Endothelial cell of umbilical vein (primary cell): ENCODE measurements around the gene IPO11. TPM values are rescaled to one million over a fixed set of nuclear protein-coding genes. Genes with fewer than 3 reads are reported as not detected.

ENCODE experiments used
- BruUV-seq: library from RNA; stranded (reverse); fragments of 400-500 nt; replicated peaks from 2 replicates; lab custom pipeline; 2021; lab: Mats Ljungman, UMichigan
- CTCF ChIA-PET: fragments of 300-600, 350-600 bp; sonication (Branson Sonifier 250); formaldehyde crosslinking; loops from one replicate; lab custom pipeline; 2021; ENCODE audit warnings: antibody characterized with exemption, inconsistent platforms; lab: Charles Lee
- POLR2A ChIA-PET: fragments of 300-600, 350-600 bp; sonication (Branson Sonifier 250); formaldehyde crosslinking; loops from one replicate; lab custom pipeline; 2021; ENCODE audit warnings: antibody characterized with exemption, inconsistent platforms; lab: Charles Lee
- DNase-seq: peaks from one replicate; pipeline ENCODE4 v3.0.0-alpha.2; 2011; ENCODE audit warnings: low read depth, low spot score
- FAIRE-seq: peaks from 2 replicates; lab custom pipeline; 2011; peaks lifted over from hg19 to GRCh38; lab: Jason Lieb, UNC
- H2AFZ ChIP-seq: 2 replicates; pipeline ENCODE4 v1.6.0; 2012; ENCODE audit warnings: low read depth, low read length, control low read depth, inconsistent platforms
- H3K27ac ChIP-seq: 2 replicates; pipeline ENCODE4 v1.5.1; 2011; ENCODE audit warnings: low read depth, mild to moderate bottlenecking, control low read depth, low read length, moderate library complexity; ENCODE audit not compliant: insufficient read depth
- H3K27me3 ChIP-seq, 2 experiments: 2 replicates each; pipeline versions ENCODE4 v1.6.0 to v1.6.1; 2011; ENCODE audit warnings: low read length in 2 of 2, mixed read lengths in 1 of 2; ENCODE audit not compliant: control insufficient read depth in 2 of 2, insufficient read depth in 2 of 2
- H3K36me3 ChIP-seq, 2 experiments: 2 replicates in 1 of 2; 3 replicates in 1 of 2; pipeline ENCODE4 v1.5.1; 2011; ENCODE audit warnings: low read length in 2 of 2, mild to moderate bottlenecking in 1 of 2, moderate library complexity in 1 of 2; ENCODE audit not compliant: control insufficient read depth in 2 of 2, insufficient read depth in 2 of 2; ENCODE audit errors: extremely low read depth in 1 of 2
- H3K4me1 ChIP-seq: 3 replicates; pipeline ENCODE4 v1.5.1; 2011; ENCODE audit warnings: mild to moderate bottlenecking, low read length; ENCODE audit not compliant: control insufficient read depth, insufficient read depth; ENCODE audit errors: extremely low read depth
- H3K4me2 ChIP-seq: 2 replicates; pipeline ENCODE4 v1.6.1; 2011; ENCODE audit warnings: low read length, control low read depth, mixed read lengths; ENCODE audit not compliant: insufficient read depth
- H3K4me3 ChIP-seq, 3 experiments: fragments of 200-600 bp in 1 of 3; sonication (generic), shearing (Covaris generic) in 1 of 3; replicated peaks in 1 of 3; 2 replicates each; pipeline ENCODE4 v1.5.1; 2011 to 2016; ENCODE audit warnings: control low read depth in 3 of 3, low read length in 3 of 3, mild to moderate bottlenecking in 2 of 3, inconsistent platforms in 1 of 3, low read depth in 1 of 3, moderate library complexity in 1 of 3; ENCODE audit not compliant: insufficient read depth in 1 of 3
- H3K79me2 ChIP-seq: 2 replicates; pipeline ENCODE4 v1.6.0; 2012; ENCODE audit warnings: low read length, inconsistent platforms; ENCODE audit not compliant: control insufficient read depth, insufficient read depth
- H3K9ac ChIP-seq: replicated peaks from 2 replicates; pipeline ENCODE3; 2011; ENCODE audit warnings: low read length, control low read depth; ENCODE audit not compliant: insufficient read depth; ENCODE audit errors: extremely low read depth
- H3K9me1 ChIP-seq: replicated peaks from 3 replicates; pipeline ENCODE4 v1.6.0; 2011; ENCODE audit warnings: mild to moderate bottlenecking, low read length; ENCODE audit not compliant: control insufficient read depth, insufficient read depth; ENCODE audit errors: extremely low read depth
- H3K9me3 ChIP-seq: replicated peaks from 2 replicates; pipeline ENCODE4 v1.5.1; 2012; ENCODE audit warnings: low read length, inconsistent platforms; ENCODE audit not compliant: control insufficient read depth, insufficient read depth
- H4K20me1 ChIP-seq: replicated peaks from 2 replicates; pipeline ENCODE3; 2011; ENCODE audit warnings: mild to moderate bottlenecking, low read length; ENCODE audit not compliant: control insufficient read depth, insufficient read depth; ENCODE audit errors: extremely low read depth
- EZH2 ChIP-seq: IDR thresholded peaks from 2 replicates; pipeline ENCODE4 v1.6.1; 2012; ENCODE audit warnings: borderline replicate concordance, low read depth, mild to moderate bottlenecking, moderate library complexity, low read length, inconsistent platforms; ENCODE audit not compliant: severe bottlenecking
- MAX ChIP-seq: IDR thresholded peaks from 2 replicates; pipeline ENCODE4 v1.6.1; 2011; ENCODE audit not compliant: insufficient read depth, insufficient read length
- MYC ChIP-seq: IDR thresholded peaks from one replicate; pipeline ENCODE4 v1.6.1; 2011; ENCODE audit warnings: mild to moderate bottlenecking, low read depth, low read length
- POLR2A ChIP-seq: IDR thresholded peaks from 2 replicates; pipeline ENCODE4 v1.6.1; 2012; ENCODE audit warnings: low read depth, mild to moderate bottlenecking, control low read depth, low read length
- POLR2AphosphoS5 ChIP-seq: IDR thresholded peaks from 2 replicates; pipeline ENCODE4 v1.6.1; 2012; ENCODE audit warnings: low read depth, mild to moderate bottlenecking, control low read depth, low read length, moderate library complexity; ENCODE audit not compliant: insufficient read depth
- dilution Hi-C: fragments of 300-500 bp; cut with MboI; formaldehyde crosslinking; loops from one replicate; pipeline ENCODE4 v1.15.0; 2019; ENCODE audit warnings: low sequenced_read_pairs; ENCODE audit not compliant: extremely low pct_ligation_motif_present
- intact Hi-C: fragments of 100-400 bp; cut with micrococcal nuclease; formaldehyde crosslinking; loops from one replicate; pipeline ENCODE4 v1.10.0; 2022
- polyA plus RNA-seq, 4 experiments: library from polyadenylated mRNA; depleted of rRNA in 3 of 4; stranded (reverse) in 3 of 4; unstranded in 1 of 4; fragments of >200 nt; gene quantifications; 2 replicates each; pipeline versions ENCODE4 v1.2.1 to v1.2.3, GENCODE V29; 2011 to 2012; ENCODE audit warnings: missing spikeins in 1 of 4
- total RNA-seq: library from RNA; stranded (reverse); gene quantifications from 2 replicates; pipeline ENCODE4 v1.2.3, GENCODE V29; 2021

IPO11 gene
- total and polyA plus RNA-seq, 2 donors (not counting 3 experiments of a cell fraction or from before 2014, with no cell fraction given): 38.5 to 80.9 TPM

GRCh38 chr5:62403411-62404250 lies 8.9 kb upstream of the IPO11 start, which contains the start of gene DIMT1:
Gene DIMT1 (minus strand): TSS chr5:62403905. CDS start chr5:62403772, 133 bp downstream.
- POLR2A ChIA-PET: interaction anchor here (0.8 to 2.7 kb wide), 8 partner anchors 9 to 180 kb away, joined by 4 to 39 read pairs (median 5); partner anchors contain the start of genes IPO11 and KIF2A
- no peak for TF ChIP-seq EZH2
- TF ChIP-seq POLR2A: peak; percentile 98
- TF ChIP-seq MYC: peak; percentile 37
- TF ChIP-seq MAX: peak; percentile 92
- TF ChIP-seq POLR2AphosphoS5: peak; percentile 80
- peaks cover 16% of the 10 kb centered on the region for H3K79me2 ChIP-seq
- H2AFZ ChIP-seq: peak within 1 kb of the TSS; percentile 97
- DNase-seq: peak; percentile 98
- dilution Hi-C loops (no loop called here), intact Hi-C loops (loop anchor here (1.0 to 2.0 kb wide), 3 partner anchors 9 to 179 kb away; partner anchors contain the start of genes IPO11 and KIF2A)
- H4K20me1 ChIP-seq: no peaks in the 10 kb centered on the region
- H3K9ac ChIP-seq: peak within 1 kb of the TSS; percentile 93
- H3K27me3 ChIP-seq: no peaks in the 10 kb centered on the region
- peak; percentile 94 for FAIRE-seq
- CTCF ChIA-PET: interaction anchor here (0.9 to 2.7 kb wide), 11 partner anchors 9 to 375 kb away, joined by 3 to 14 read pairs (median 6); partner anchors contain the start of genes IPO11 and KIF2A
- H3K9me1 ChIP-seq: no peaks in the 10 kb centered on the region
- peak within 1 kb of the TSS; percentile 59 to 91 (median 88) for H3K4me3 ChIP-seq
- no peaks in the 10 kb centered on the region for H3K9me3 ChIP-seq
- peak within 1 kb of the TSS; percentile 90 for H3K27ac ChIP-seq
- H3K4me2 ChIP-seq: peak within 1 kb of the TSS; percentile 94
- H3K36me3 ChIP-seq: peaks cover 0 to 8% of the 10 kb centered on the region in 2 experiments
- BruUV-seq: TSS peak; percentile 61
- H3K4me1 ChIP-seq: peaks cover 13% of the 10 kb centered on the region
